Uterus (tissue), 4 donors: ENCODE data around the gene SLC66A3. TPM values are rescaled to one million over a fixed set of nuclear protein-coding genes. Genes with fewer than 3 reads are reported as not detected.

ENCODE experiments used
- DNase-seq, 2 donors: peaks; one replicate each; pipeline ENCODE4 v3.0.0-alpha.2; 2019 to 2020
- H3K27ac ChIP-seq, 2 donors: fragments of 200-600 bp; sonication (generic); 1 replicate in 1 of 2; 2 replicates in 1 of 2; pipeline ENCODE4 v1.5.1; 2016 to 2018
- H3K27me3 ChIP-seq, 2 donors: fragments of 200-600 bp; sonication (generic); one replicate each; pipeline ENCODE4 v1.5.1; 2018 to 2019; ENCODE audit warnings: control low read depth in 1 of 2
- H3K36me3 ChIP-seq, 2 donors: fragments of 200-600 bp; sonication (generic); one replicate each; pipeline ENCODE4 v1.5.1; 2019; ENCODE audit warnings: control low read depth in 1 of 2
- H3K4me1 ChIP-seq, 2 donors: fragments of 200-600 bp; sonication (generic); one replicate each; pipeline ENCODE4 v1.5.1; 2018 to 2019; ENCODE audit warnings: control low read depth in 1 of 2
- H3K4me3 ChIP-seq, 2 donors: fragments of 200-600 bp; sonication (generic); 1 replicate in 1 of 2; 2 replicates in 1 of 2; pipeline ENCODE4 v1.5.1; 2018 to 2019; ENCODE audit warnings: mild to moderate bottlenecking in 1 of 2
- H3K9me3 ChIP-seq, 2 donors: fragments of 200-600 bp; sonication (generic); one replicate each; pipeline ENCODE4 v1.5.1; 2019; ENCODE audit warnings: control low read depth in 1 of 2
- POLR2A ChIP-seq, 2 donors: fragments of 450-650 bp; IDR thresholded peaks; one replicate each; pipeline ENCODE4 v1.6.1; 2016; ENCODE audit warnings: antibody characterized with exemption in 2 of 2, mild to moderate bottlenecking in 1 of 2, moderate library complexity in 1 of 2
- intact Hi-C: fragments of 100-400 bp; cut with DNase I; formaldehyde crosslinking; loops from one replicate; pipeline ENCODE4 v1.15.1; 2023; ENCODE audit warnings: low total_unique reads
- total RNA-seq, 4 donors: library from RNA; depleted of rRNA in 3 of 4; stranded (reverse); fragments of >200 nt in 3 of 4; gene quantifications; one replicate each; pipeline versions ENCODE4 v1.1.0 to v1.2.4, GENCODE V29; 2014 to 2023
- TF ChIP-seq, protein P1 (sequence below), 4 experiments: fragments of 200-600 bp in 2 of 4; fragments of 450-650 bp in 2 of 4; sonication (generic) in 2 of 4; IDR thresholded peaks; one replicate each; pipeline ENCODE4 v1.5.1; 2016 to 2019; ENCODE audit warnings: antibody characterized with exemption in 4 of 4, mild to moderate bottlenecking in 2 of 4, moderate library complexity in 1 of 4
- donor health status: DM: yes; HTN: yes; CAD: no.

Gene SLC66A3
- total RNA-seq, 4 donors from 2014 or later, result 22.2 to 51.7 (median 37.7) TPM

DNA sequence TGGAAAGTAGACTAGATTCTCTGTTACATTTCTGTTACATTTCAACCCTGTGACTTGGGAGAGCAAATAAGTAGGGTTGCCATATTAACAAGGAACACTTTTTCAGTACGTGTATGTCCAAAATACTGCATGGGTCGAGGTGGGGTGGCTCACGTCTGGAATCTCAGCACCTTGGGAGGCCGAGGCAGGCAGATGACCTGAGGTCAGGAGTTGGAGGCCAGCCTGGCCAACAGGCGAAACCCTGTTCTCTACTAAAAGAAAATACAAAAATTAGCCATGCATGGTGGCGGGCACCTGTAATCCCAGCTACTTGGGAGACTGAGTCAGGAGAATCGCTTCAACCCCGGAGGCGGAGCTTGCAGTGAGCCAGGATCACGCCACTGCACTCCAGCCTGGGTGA lies 11.2 kb downstream of the SLC66A3 start:
- intact Hi-C loops, result no loop called here
- no peaks in the 10 kb centered on the region for H3K4me1 ChIP-seq
- DNase-seq, result no peak
- no peak overlapping the region for H3K4me3 ChIP-seq
- TF ChIP-seq, protein P1, sequence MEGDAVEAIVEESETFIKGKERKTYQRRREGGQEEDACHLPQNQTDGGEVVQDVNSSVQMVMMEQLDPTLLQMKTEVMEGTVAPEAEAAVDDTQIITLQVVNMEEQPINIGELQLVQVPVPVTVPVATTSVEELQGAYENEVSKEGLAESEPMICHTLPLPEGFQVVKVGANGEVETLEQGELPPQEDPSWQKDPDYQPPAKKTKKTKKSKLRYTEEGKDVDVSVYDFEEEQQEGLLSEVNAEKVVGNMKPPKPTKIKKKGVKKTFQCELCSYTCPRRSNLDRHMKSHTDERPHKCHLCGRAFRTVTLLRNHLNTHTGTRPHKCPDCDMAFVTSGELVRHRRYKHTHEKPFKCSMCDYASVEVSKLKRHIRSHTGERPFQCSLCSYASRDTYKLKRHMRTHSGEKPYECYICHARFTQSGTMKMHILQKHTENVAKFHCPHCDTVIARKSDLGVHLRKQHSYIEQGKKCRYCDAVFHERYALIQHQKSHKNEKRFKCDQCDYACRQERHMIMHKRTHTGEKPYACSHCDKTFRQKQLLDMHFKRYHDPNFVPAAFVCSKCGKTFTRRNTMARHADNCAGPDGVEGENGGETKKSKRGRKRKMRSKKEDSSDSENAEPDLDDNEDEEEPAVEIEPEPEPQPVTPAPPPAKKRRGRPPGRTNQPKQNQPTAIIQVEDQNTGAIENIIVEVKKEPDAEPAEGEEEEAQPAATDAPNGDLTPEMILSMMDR (IDR thresholded peaks at IDR 0.05), result no peak
- no peak for TF ChIP-seq POLR2A (IDR thresholded peaks at IDR 0.05)
- H3K36me3 ChIP-seq, result no peaks in the 10 kb centered on the region
- H3K9me3 ChIP-seq, result no peaks in the 10 kb centered on the region
- H3K27ac ChIP-seq, result no peak overlapping the region
- no peaks in the 10 kb centered on the region for H3K27me3 ChIP-seq

- intact Hi-C loops, result no loop called here
- no peak for TF ChIP-seq POLR2A (IDR thresholded peaks at IDR 0.05)
- TF ChIP-seq, protein P1 (IDR thresholded peaks at IDR 0.05), result no peak
- H3K27ac ChIP-seq, result no peak overlapping the region
- H3K4me1 ChIP-seq, result no peaks in the 10 kb centered on the region
- H3K36me3 ChIP-seq, result no peaks in the 10 kb centered on the region
- H3K4me3 ChIP-seq, result no peak overlapping the region
- no peak for DNase-seq
- no peaks in the 10 kb centered on the region for H3K9me3 ChIP-seq
- H3K27me3 ChIP-seq, result no peaks in the 10 kb centered on the region
Measured at GRCh38 chr2:11168488-11168887, 13.2 kb downstream of the SLC66A3 start.

GRCh38 chr2:11169333-11169732 lies 14.1 kb downstream of the SLC66A3 start:
- Histone ChIP-seq H3K4me1 (no peaks in the 10 kb centered on the region), H3K9me3 (no peaks in the 10 kb centered on the region), H3K36me3 (no peaks in the 10 kb centered on the region), H3K4me3 (no peak overlapping the region), H3K27me3 (no peaks in the 10 kb centered on the region), H3K27ac (no peak overlapping the region)
- intact Hi-C loops, result no loop called here
- DNase-seq, result no peak
- TF ChIP-seq, protein P1 (IDR thresholded peaks at IDR 0.05), result no peak
- no peak for TF ChIP-seq POLR2A (IDR thresholded peaks at IDR 0.05)

DNA sequence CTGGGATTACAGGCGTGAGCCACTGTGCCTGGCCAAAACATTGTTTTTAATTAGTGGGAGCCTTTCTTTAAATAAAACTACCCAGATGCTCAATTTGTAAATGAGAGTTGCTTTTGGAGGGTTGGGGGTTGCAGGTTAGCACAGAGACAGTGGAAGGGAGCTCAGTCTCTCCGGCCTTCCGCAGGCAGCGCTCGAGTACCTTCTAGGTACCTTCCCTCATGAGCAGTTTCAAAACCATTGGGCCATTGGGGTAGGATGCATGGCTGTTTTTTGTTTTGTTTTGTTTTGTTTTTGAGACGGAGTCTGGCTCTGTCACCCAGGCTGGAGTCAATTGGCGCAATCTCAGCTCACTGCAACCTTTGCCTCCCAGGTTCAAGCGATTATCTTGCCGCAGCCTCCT lies 19.0 kb downstream of the SLC66A3 start:
- intact Hi-C loops, result no loop called here
- no peak for DNase-seq
- TF ChIP-seq, protein P1 (IDR thresholded peaks at IDR 0.05), result no peak
- TF ChIP-seq POLR2A (IDR thresholded peaks at IDR 0.05), result no peak

GRCh38 chr2:11175293-11175795 lies 20.1 kb downstream of the SLC66A3 start:
- no peak overlapping the region for H3K4me3 ChIP-seq
- TF ChIP-seq, protein P1 (IDR thresholded peaks at IDR 0.05), result no peak
- TF ChIP-seq POLR2A (IDR thresholded peaks at IDR 0.05), result no peak
- H3K27ac ChIP-seq, result no peak overlapping the region
- DNase-seq, result no peak
- no peaks in the 10 kb centered on the region for H3K27me3 ChIP-seq
- no peaks in the 10 kb centered on the region for H3K4me1 ChIP-seq
- H3K36me3 ChIP-seq, result no peaks in the 10 kb centered on the region
- H3K9me3 ChIP-seq, result no peaks in the 10 kb centered on the region
- intact Hi-C loops, result no loop called here

More for the DNA sequence above, 19.0 kb downstream of the SLC66A3 start:
- no peaks in the 10 kb centered on the region for H3K9me3 ChIP-seq
- no peaks in the 10 kb centered on the region for H3K4me1 ChIP-seq
- H3K36me3 ChIP-seq, result no peaks in the 10 kb centered on the region
- no peak overlapping the region for H3K27ac ChIP-seq
- H3K27me3 ChIP-seq, result no peaks in the 10 kb centered on the region
- H3K4me3 ChIP-seq, result no peak overlapping the region
